Measurements from ENCODE around the gene VEPH1. TPM values are rescaled to one million over a fixed set of nuclear protein-coding genes. Genes with fewer than 3 reads are reported as not detected.

Gene VEPH1
- total and polyA plus RNA-seq, 11 donors = 0.40 to 0.79 (median 0.45) TPM; not detected in 6

- TF ChIP-seq POLR2A (IDR thresholded peaks at IDR 0.05) = no peak
- TF ChIP-seq, protein P1, sequence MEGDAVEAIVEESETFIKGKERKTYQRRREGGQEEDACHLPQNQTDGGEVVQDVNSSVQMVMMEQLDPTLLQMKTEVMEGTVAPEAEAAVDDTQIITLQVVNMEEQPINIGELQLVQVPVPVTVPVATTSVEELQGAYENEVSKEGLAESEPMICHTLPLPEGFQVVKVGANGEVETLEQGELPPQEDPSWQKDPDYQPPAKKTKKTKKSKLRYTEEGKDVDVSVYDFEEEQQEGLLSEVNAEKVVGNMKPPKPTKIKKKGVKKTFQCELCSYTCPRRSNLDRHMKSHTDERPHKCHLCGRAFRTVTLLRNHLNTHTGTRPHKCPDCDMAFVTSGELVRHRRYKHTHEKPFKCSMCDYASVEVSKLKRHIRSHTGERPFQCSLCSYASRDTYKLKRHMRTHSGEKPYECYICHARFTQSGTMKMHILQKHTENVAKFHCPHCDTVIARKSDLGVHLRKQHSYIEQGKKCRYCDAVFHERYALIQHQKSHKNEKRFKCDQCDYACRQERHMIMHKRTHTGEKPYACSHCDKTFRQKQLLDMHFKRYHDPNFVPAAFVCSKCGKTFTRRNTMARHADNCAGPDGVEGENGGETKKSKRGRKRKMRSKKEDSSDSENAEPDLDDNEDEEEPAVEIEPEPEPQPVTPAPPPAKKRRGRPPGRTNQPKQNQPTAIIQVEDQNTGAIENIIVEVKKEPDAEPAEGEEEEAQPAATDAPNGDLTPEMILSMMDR (IDR thresholded peaks at IDR 0.05) = no peak
- DNase-seq = no peak
- no peak for ATAC-seq
- Histone ChIP-seq H3K36me3 (no peaks in the 10 kb centered on the region), H3K4me3 (no peak overlapping the region), H3K4me1 (no peaks in the 10 kb centered on the region), H3K9me3 (peaks cover 0 to 8% (median 0%) of the 10 kb centered on the region in 12 donors), H3K27me3 (no peaks in the 10 kb centered on the region), H3K27ac (no peak overlapping the region)
- intact Hi-C loops (cut with DNase I) = no loop called here
These were observed 13.7 kb upstream of the VEPH1 start for GRCh38 chr3:157516928-157517327.

DNA sequence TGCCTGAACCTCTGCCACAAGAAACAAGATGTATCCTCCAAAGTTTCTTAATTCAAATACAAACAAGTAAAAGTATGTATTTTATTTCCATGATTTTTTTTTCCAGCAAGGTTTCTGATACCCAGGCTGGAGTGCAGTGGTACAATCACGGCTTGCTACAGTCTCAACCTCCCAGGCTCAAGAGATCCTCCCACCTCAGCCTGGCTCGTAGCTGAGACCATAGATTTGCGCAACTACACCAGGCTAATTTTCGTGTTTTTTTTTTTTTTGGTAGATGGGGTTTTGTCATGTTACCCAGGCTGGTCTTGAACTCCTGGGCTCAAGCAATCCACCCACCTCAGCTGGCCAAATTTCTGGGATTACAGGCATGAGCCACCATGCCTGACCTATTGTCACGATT, 12.2 kb upstream of the VEPH1 start:
- Histone ChIP-seq H3K4me1 (no peaks in the 10 kb centered on the region), H3K9me3 (peaks cover 0 to 8% (median 0%) of the 10 kb centered on the region in 12 donors), H3K36me3 (no peaks in the 10 kb centered on the region), H3K27ac (no peak overlapping the region), H3K27me3 (no peaks in the 10 kb centered on the region), H3K4me3 (no peak overlapping the region)
- intact Hi-C loops (cut with DNase I) = no loop called here
- no peak for ATAC-seq
- 74 to 77% (median 76%) methylated on average over 5 of the region's 5 CpGs for WGBS, 4 donors
- no peak for DNase-seq
- TF ChIP-seq, protein P1 (IDR thresholded peaks at IDR 0.05) = no peak
- TF ChIP-seq POLR2A (IDR thresholded peaks at IDR 0.05) = no peak

GRCh38 chr3:157514371-157514895, 11.2 kb upstream of the VEPH1 start:
- WGBS, 4 donors = 70 to 85% (median 76%) methylated on average over 4 of the region's 4 CpGs
- Histone ChIP-seq H3K36me3 (no peaks in the 10 kb centered on the region), H3K27me3 (no peaks in the 10 kb centered on the region), H3K27ac (no peak overlapping the region), H3K9me3 (peaks cover 0 to 8% (median 0%) of the 10 kb centered on the region in 12 donors), H3K4me3 (no peak overlapping the region), H3K4me1 (no peaks in the 10 kb centered on the region)
- DNase-seq (no peak), ATAC-seq (no peak)
- TF ChIP-seq, protein P1 (IDR thresholded peaks at IDR 0.05) = no peak
- TF ChIP-seq POLR2A (IDR thresholded peaks at IDR 0.05) = no peak
- intact Hi-C loops (cut with DNase I) = no loop called here

GRCh38 chr3:157513585-157513984, 10.4 kb upstream of the VEPH1 start:
- ATAC-seq = no peak
- H3K27ac ChIP-seq = no peak overlapping the region
- no peak for TF ChIP-seq POLR2A (IDR thresholded peaks at IDR 0.05)
- TF ChIP-seq, protein P1 (IDR thresholded peaks at IDR 0.05) = no peak
- intact Hi-C loops (cut with DNase I) = no loop called here
- no peak overlapping the region for H3K4me3 ChIP-seq
- H3K27me3 ChIP-seq = no peaks in the 10 kb centered on the region
- H3K4me1 ChIP-seq = no peaks in the 10 kb centered on the region
- WGBS, 4 donors = 61 to 100% (median 85%) methylated on average over 1 of the region's 1 CpG
- peaks cover 0 to 3% (median 0%) of the 10 kb centered on the region in 12 donors for H3K9me3 ChIP-seq
- DNase-seq = no peak
- no peaks in the 10 kb centered on the region for H3K36me3 ChIP-seq
